DMS53 (cell line): ENCODE results near the gene FGF19.
A peak's percentile ranks its signal among the peaks of the same experiment; 100 is the strongest.

ENCODE experiments used
- DNase-seq: peaks from one replicate; lab custom pipeline; 2025; lab: John Stamatoyannopoulos, UW

FGF19 gene

GRCh38 chr11:69655479-69656428 lies 48.1 kb downstream of the FGF19 start:
- peak; percentile 50 for DNase-seq

DNA sequence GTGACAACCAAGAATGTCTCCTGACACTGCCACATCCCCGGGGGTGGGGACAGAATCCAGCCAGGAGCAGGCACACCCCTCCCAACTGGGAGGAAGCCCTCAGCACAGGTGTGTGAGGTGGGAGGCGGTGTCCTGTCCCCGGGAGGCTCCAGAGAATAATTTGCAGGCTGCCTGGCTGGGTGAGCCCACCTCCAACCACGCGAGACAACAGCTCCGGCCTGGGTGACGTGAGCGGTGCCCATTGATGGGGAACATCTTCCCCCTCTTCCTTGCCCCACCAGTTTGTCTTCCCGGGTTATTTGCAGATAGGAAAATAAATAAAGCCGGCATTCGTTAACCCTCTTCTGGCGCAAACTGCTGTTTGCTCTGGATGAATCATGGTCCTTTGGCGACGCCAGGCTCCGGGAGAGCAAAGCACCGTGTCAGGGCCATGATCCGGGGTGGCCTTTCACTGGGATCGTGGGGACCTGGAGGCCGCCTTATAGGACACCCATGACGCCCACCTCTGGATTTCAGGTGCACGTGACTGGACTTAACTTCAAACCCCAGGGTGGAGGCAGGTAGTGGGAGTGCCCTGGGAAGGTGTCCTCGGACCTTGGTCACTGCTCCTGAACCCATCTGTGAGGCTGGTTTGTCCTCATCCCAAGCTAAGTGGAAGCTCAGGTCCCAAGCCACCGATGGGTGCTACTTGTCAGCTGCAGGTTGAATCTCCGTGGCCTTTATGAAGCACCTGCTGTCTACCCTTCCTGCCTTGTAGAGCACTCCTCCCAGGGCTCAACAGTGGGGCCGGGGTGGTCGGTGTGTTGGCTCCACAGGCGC lies 49.0 kb downstream of the FGF19 start:
- peak; percentile 98 for DNase-seq

DNA sequence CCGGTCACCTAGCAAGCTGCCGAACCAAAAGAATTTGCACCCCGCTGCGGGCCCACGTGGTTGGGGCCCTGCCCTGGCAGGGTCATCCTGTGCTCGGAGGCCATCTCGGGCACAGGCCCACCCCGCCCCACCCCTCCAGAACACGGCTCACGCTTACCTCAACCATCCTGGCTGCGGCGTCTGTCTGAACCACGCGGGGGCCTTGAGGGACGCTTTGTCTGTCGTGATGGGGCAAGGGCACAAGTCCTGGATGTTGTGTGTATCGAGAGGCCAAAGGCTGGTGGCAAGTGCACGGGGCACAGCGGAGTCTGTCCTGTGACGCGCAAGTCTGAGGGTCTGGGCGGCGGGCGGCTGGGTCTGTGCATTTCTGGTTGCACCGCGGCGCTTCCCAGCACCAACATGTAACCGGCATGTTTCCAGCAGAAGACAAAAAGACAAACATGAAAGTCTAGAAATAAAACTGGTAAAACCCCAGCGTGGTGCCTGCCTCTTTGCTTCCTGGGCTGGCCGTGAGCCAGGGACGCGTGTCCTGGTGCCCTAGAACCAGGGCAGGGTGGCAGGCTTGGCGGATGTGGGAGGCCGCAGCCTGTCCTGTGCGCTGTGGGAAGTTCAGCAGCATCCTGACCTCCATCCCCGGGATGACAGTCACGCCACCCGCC lies 49.7 kb downstream of the FGF19 start:
- DNase-seq = peak; percentile 94

GRCh38 chr11:69653406-69653960 lies 50.3 kb downstream of the FGF19 start:
- DNase-seq = peak; percentile 40

DNA sequence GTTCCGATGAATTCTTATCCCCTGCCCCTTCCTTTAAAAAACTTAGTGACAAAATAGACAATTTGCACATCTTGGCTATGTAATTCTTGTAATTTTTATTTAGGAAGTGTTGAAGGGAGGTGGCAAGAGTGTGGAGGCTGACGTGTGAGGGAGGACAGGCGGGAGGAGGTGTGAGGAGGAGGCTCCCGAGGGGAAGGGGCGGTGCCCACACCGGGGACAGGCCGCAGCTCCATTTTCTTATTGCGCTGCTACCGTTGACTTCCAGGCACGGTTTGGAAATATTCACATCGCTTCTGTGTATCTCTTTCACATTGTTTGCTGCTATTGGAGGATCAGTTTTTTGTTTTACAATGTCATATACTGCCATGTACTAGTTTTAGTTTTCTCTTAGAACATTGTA lies 50.8 kb downstream of the FGF19 start:
- DNase-seq = peak; percentile 32

DNA sequence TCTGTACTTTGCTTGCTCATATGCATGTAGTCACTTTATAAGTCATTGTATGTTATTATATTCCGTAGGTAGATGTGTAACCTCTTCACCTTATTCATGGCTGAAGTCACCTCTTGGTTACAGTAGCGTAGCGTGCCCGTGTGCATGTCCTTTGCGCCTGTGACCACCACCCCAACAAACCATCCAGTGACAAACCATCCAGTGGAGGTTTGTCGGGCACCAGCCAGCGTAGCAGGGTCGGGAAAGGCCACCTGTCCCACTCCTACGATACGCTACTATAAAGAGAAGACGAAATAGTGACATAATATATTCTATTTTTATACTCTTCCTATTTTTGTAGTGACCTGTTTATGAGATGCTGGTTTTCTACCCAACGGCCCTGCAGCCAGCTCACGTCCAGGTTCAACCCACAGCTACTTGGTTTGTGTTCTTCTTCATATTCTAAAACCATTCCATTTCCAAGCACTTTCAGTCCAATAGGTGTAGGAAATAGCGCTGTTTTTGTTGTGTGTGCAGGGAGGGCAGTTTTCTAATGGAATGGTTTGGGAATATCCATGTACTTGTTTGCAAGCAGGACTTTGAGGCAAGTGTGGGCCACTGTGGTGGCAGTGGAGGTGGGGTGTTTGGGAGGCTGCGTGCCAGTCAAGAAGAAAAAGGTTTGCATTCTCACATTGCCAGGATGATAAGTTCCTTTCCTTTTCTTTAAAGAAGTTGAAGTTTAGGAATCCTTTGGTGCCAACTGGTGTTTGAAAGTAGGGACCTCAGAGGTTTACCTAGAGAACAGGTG lies 51.8 kb downstream of the FGF19 start:
- DNase-seq = no peak

DNA sequence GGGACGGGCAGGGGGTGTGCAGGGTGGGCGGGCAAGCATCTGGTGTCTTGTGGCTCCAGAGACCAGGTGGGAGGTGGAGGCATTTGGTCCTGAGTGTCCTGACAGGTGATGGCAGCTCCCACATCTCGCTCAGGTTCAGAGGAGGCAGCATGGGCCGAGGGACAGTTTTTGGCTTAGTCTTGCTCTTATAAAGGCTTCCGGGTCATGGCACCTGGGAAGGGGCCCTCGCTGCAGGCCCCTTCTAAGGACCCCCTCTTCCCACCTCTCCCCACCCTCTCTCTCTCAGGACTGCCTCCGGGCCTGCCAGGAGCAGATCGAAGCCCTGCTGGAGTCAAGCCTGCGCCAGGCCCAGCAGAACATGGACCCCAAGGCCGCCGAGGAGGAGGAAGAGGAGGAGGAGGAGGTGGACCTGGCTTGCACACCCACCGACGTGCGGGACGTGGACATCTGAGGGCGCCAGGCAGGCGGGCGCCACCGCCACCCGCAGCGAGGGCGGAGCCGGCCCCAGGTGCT lies 52.9 kb downstream of the FGF19 start:
- no peak for DNase-seq

DNA sequence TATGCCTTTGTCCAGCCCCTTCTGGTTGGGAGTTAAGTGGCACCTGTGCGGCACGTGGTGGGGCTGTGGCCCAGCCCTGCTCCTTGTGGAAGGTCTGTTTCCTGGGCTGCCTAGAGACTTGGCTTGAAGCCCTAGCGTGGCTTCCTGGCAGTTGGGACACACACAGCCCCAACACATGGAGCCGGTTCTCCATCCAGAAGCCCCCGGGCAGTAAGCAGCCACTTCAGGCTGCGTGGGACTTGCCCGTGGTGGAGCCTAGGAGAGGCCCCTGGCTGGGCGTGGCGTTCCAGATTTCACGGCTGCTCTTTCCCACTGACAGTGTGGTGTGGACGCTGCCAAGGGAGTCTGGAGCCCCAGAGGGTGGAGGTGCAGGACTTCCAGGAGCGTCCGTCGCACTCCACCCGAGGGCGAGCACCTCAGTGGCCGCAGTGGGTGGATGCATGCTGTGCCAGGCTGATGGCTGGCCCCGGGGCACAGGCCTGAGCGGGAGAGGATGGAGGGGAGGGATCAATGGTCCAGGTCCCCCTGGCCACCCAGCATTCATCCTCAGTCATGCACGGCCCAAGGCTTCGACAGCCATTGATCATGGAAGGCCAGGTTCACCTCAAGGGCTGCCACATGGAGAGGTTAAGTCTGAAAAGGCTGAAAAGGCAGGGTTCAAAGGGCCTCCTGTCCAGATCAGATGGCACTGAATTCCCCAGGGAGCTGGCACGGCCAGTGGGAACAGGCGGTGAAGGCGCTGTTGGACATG lies 53.6 kb downstream of the FGF19 start:
- DNase-seq = no peak

DNA sequence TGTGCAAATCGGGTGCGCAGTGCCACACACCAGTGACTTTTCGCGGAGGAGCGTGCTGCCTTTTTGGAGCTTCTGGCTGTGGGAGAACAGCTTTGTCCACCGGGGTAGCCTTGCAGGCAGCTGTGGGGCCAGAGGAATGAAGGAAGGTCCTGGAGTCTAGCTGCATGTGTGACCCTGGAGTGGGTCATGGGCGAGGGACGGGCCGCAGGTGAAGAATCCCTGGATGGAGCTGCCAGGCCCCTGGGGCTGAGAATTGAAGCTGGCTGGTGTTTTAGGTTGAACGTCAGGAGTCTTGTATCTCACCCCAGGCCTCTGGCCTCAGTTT lies 54.3 kb downstream of the FGF19 start:
- no peak for DNase-seq

GRCh38 chr11:69648679-69649575 lies 54.9 kb downstream of the FGF19 start:
- no peak for DNase-seq
